Measurements from ENCODE around the gene FKRP. TPM values are rescaled to one million over a fixed set of nuclear protein-coding genes. Genes with fewer than 3 reads are reported as not detected.

Gene FKRP
- total and polyA plus RNA-seq, 2 of the 13 experiments (the other 11 are each of a cell fraction or from before 2014, with no cell fraction given): 7.3 to 9.8 TPM

GRCh38 chr19:46745521-46746280 is at the start of gene FKRP (continued):
- TF ChIP-seq ATF7 (IDR thresholded peaks at IDR 0.05) (no peak), ATF7 (CRISPR knock-in tag; IDR thresholded peaks at IDR 0.05) (0 out of 2 replicates have a peak, but pooled peaks have one; percentile 14), PHF8 (CRISPR knock-in tag; IDR thresholded peaks at IDR 0.05) (peak; percentile 59), ZNF749 (CRISPR knock-in tag; IDR thresholded peaks at IDR 0.05; ENCODE audit: borderline replicate concordance) (no peak), AGO2 (optimal IDR thresholded peaks at IDR 0.05; ENCODE audit: low read depth, low read length) (peak; percentile 57), FOXK1 (CRISPR knock-in tag; IDR thresholded peaks at IDR 0.05; ENCODE audit: borderline replicate concordance, low read depth) (no peak), ZBED4 (CRISPR knock-in tag; IDR thresholded peaks at IDR 0.05; ENCODE audit: borderline replicate concordance) (0 out of 2 replicates have a peak, but pooled peaks have one; percentile 8), MEIS1 (CRISPR knock-in tag; IDR thresholded peaks at IDR 0.05; ENCODE audit: borderline replicate concordance) (0 out of 2 replicates have a peak, but pooled peaks have one; percentile 66), ATF2 (CRISPR knock-in tag; IDR thresholded peaks at IDR 0.05) (no peak), ZNF687 (CRISPR knock-in tag; IDR thresholded peaks at IDR 0.05) (peak; percentile 53)
- TF ChIP-seq, protein P1, sequence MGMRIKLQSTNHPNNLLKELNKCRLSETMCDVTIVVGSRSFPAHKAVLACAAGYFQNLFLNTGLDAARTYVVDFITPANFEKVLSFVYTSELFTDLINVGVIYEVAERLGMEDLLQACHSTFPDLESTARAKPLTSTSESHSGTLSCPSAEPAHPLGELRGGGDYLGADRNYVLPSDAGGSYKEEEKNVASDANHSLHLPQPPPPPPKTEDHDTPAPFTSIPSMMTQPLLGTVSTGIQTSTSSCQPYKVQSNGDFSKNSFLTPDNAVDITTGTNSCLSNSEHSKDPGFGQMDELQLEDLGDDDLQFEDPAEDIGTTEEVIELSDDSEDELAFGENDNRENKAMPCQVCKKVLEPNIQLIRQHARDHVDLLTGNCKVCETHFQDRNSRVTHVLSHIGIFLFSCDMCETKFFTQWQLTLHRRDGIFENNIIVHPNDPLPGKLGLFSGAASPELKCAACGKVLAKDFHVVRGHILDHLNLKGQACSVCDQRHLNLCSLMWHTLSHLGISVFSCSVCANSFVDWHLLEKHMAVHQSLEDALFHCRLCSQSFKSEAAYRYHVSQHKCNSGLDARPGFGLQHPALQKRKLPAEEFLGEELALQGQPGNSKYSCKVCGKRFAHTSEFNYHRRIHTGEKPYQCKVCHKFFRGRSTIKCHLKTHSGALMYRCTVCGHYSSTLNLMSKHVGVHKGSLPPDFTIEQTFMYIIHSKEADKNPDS (CRISPR knock-in tag; IDR thresholded peaks at IDR 0.05): no peak
- TF ChIP-seq, protein P2, sequence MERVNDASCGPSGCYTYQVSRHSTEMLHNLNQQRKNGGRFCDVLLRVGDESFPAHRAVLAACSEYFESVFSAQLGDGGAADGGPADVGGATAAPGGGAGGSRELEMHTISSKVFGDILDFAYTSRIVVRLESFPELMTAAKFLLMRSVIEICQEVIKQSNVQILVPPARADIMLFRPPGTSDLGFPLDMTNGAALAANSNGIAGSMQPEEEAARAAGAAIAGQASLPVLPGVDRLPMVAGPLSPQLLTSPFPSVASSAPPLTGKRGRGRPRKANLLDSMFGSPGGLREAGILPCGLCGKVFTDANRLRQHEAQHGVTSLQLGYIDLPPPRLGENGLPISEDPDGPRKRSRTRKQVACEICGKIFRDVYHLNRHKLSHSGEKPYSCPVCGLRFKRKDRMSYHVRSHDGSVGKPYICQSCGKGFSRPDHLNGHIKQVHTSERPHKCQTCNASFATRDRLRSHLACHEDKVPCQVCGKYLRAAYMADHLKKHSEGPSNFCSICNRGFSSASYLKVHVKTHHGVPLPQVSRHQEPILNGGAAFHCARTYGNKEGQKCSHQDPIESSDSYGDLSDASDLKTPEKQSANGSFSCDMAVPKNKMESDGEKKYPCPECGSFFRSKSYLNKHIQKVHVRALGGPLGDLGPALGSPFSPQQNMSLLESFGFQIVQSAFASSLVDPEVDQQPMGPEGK (CRISPR knock-in tag; IDR thresholded peaks at IDR 0.05): peak; percentile 52; the same call in 1 of the 2 replicates
- TF ChIP-seq, protein P3, sequence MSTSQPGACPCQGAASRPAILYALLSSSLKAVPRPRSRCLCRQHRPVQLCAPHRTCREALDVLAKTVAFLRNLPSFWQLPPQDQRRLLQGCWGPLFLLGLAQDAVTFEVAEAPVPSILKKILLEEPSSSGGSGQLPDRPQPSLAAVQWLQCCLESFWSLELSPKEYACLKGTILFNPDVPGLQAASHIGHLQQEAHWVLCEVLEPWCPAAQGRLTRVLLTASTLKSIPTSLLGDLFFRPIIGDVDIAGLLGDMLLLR (CRISPR knock-in tag; IDR thresholded peaks at IDR 0.05): no peak
